ENCODE data around the gene CCDC174.

CCDC174 gene

GRCh38 chr3:14701676-14702075, 50.1 kb downstream of the CCDC174 start:
- DNase-seq (ENCODE audit: low read depth, low spot score): no peak

DNA sequence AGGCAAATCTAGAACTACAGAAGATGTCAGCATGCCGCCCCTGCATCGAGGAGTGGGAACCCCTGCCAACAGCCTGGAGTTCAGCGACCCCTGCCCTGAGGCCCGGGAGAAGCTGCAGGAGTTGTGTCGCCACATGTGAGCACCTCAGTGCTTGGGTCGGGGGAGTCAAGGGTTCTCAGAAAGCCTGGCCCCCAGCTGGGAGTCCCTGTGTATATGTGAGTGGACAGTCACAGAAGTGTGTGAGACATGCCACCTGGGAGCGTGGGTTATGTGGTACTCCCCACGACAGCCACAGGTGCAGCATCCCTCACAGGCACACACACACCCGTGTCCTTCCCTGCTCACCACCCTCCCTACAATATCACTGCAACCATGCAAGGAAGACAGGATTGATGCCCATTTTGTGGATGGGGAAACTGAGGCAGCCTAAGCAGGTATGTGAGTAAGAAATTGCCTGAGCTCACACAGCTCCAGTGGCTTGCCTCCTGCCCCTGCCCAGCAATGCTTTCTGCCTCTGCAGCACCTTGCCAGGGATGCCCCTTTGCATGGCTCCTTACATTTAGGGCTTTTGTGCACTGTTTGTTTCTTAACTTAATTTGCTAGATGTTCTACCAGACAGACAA, 51.7 kb downstream of the CCDC174 start:
- no peak for DNase-seq (ENCODE audit: low read depth, low spot score)

- no peak for DNase-seq (ENCODE audit: low read depth, low spot score)
These were observed 52.2 kb downstream of the CCDC174 start for GRCh38 chr3:14703791-14704190.

DNA sequence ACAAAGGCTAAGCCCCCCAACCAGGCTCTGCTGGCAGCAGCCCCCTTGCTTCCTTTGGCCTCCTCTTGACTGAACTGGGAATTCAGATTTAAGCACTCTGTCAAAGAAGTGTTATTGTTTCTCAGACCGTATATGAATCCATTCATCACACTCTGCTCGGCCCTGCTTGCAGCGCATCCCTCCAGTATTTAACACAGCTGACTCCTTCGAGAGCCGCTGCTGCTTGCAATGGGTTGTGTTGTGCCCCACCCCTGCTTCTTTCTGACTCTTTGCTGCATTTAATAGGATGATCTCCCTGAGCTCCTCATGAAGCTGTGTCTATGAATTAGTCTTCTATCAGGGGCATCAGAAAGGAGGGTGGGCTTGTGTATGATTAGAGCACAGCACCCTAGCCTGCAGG, 54.5 kb downstream of the CCDC174 start:
- DNase-seq (ENCODE audit: low read depth, low spot score): no peak

DNA sequence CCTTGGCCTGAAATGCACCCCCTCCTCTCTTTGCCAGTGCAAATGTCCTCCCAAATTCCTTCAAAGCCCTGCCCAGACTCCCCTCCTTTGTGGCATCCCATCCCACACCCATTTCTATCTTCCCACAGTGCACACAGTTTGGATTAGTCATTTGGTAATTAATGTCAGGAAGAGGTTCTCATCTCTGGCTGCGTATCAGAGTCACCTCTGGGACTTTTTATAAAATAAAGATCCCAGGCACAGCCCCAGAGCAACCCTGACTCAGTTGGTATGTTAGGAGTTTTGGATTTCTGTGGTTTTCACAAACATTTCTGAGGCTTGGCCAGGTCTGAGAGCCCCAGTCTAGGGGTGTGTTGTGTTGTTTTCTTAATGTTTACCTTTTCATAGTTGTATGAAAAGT, 65.0 kb downstream of the CCDC174 start:
- no peak for DNase-seq (ENCODE audit: low read depth, low spot score)

- no peak for DNase-seq (ENCODE audit: low read depth, low spot score)
These were observed 65.7 kb downstream of the CCDC174 start for GRCh38 chr3:14717307-14717706.

DNA sequence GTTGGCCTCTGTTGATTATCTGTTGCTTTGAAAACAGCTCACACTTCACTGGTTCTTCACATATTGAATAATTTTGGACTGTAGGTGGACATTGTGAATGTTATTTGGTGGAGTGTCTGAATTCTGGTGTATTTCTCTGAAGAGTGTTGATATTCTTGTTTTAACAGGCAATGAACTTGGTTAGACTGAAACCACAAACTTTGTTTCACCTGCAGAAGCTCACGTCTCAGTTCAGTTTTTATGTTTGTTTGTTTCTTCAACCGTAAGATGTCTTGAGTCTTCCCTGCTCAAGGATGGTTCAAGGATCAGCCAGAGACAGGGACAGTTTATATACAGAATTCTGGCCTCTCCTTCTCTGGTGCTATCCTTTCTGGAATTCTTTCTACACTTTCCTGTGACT, 67.0 kb downstream of the CCDC174 start:
- DNase-seq (ENCODE audit: low read depth, low spot score): no peak

DNA sequence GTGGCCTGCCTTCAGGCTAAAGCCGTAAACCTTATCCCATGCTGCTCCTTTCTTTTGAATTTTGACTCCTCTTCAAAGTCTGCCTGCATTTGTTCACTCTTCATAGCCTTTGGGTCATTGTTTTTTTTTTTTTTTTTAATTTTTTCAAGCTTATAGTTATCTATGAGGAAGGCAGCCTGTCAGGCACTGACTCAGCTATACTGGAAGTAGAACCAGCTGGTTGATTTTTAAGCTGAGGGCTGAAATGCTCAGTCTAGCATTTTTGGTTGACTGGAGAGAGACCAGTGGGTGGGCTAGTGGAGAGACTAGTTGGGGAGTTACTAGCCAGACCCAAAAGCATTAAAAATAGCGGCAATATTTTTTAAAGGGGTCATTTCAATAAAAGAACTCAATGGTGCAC, 67.4 kb downstream of the CCDC174 start:
- DNase-seq (ENCODE audit: low read depth, low spot score): no peak

GRCh38 chr3:14721126-14721864, 69.7 kb downstream of the CCDC174 start:
- no peak for DNase-seq (ENCODE audit: low read depth, low spot score)
